Measurements from ENCODE around the gene OLFM4.

The OLFM4 gene

GRCh38 chr13:53068585-53069520 is 40.2 kb downstream of the OLFM4 start:
- no peak for FAIRE-seq

- no peak for FAIRE-seq
Measured at GRCh38 chr13:53069800-53070199, 41.2 kb downstream of the OLFM4 start.

DNA sequence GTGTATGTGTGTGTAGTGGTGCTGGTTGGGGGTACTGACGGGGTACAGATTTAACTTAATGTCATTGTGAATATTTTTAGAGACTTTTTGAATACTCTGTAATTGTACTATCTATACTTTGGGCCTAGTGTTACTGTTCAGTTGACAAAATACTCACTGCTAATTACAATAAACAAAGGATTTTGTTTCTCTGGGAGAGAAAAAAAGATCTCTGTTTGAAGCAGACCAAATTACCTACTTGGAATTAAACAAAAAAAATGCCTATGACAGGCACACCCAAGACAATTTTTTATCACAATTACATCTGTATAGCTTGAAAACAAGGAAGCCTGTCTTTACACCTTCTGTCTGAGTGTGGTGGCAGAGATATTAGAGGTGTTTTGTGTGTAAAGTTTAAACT is 45.1 kb downstream of the OLFM4 start:
- no peak for FAIRE-seq

GRCh38 chr13:53074114-53074513 is 45.5 kb downstream of the OLFM4 start:
- FAIRE-seq = no peak

DNA sequence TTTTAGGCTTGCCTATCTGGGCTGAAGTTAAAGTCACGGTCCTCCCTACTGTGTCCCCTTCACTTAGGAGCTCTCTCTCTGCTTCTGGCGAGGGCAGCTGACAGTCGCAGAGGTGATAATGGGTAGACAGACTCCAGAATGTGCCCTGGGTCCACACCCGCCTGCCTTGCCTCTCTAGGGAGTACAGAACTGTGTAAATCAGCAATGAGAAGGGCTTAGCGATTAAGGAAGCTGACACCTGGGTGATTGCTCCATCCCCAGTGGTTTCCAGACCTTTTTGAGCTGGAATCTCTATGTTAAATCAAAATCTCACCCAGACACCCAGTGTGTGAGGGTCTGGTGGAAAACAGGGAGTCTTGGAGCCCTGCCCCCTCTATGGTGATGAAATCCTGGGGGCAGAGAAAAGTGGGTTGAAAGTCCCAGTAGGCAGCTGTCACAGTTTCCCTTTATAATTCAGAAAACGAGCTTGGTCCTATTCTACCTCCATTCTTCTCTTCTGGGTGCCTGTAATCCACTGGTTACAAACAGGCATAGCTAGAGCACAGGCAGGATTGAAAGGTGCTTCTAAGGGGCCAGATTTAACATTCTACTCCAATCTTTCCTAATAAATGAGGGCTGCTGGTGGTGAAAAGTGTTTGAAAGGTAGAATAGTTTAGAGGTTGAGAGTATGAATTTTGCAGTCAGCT is 46.9 kb downstream of the OLFM4 start:
- no peak for FAIRE-seq

DNA sequence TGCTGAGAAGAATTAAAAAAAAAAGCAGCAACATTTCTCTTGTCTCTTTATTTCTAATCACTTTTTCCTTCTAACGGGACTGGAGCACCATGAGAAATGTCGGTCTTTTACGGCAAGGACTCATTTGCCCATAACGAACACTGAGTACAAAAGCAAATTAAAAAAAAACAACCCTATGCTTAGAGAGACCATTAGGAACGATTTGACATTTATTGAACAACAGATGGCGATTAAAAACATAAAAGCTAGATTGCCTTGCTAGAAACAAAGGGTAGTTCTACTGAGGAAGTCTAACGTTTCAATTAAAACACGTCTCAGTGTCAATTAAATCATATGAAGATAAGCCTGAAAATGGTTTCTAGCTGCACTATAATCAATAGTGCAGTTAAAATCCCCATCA is 51.1 kb downstream of the OLFM4 start:
- no peak for FAIRE-seq

DNA sequence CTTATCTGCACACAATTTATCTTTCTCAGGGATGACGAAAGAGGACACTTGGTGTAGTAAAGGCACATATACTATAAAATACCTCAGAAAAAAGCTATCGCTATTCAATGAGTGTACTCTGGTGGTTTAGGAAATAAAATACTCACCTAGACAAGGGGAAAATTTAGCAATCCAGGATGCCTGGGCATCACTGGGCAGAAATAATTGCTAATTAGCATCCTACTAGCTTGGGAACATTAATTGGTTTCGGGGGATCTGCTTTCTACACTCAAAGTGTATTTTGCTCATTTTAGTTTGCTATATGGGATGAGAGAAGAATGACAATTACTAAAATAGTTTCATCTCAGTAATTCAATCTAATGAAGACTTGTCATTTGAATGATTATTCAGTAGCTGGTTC is 60.3 kb downstream of the OLFM4 start:
- no peak for FAIRE-seq

GRCh38 chr13:53089951-53090350 is 61.3 kb downstream of the OLFM4 start:
- no peak for FAIRE-seq

- no peak for FAIRE-seq
Measured at GRCh38 chr13:53090461-53090860, 61.8 kb downstream of the OLFM4 start.

DNA sequence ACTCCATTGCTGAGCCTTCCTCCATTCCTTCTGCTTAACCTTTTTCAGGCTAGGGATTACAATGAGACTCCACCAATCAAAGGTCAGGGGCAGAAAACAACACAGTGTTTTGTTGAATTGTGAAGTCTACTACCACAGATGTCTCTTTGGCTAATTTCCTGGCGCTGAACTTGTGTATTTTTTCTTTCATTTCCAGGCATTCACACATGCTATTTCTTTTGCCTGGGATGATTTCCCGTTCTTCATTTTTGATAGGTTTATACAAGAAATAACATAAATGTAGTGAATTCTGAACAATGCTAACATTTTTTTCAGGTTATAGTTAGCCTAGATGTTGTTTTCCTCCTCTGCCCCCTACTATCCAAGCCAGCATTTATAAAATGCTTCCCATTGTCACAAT is 64.3 kb downstream of the OLFM4 start:
- FAIRE-seq = no peak

DNA sequence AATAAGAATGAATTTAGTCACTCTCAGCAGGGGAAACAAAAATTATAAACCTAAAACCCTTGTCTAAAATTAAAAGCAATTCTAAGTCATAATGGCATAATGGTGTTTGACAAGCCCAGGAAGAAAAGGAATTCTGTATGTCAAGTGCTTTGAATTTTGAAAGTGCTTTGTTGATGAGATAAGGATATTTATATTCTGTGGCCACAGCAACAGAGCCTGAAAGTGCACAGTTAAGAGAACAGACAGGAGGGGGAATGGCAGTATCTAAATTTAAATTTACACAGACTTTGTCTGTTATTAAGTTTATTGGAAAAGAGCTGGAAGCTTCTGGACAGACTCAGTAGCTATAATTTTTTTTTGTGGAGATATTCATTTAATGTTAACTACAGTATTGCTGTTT is 69.8 kb downstream of the OLFM4 start:
- FAIRE-seq = no peak

DNA sequence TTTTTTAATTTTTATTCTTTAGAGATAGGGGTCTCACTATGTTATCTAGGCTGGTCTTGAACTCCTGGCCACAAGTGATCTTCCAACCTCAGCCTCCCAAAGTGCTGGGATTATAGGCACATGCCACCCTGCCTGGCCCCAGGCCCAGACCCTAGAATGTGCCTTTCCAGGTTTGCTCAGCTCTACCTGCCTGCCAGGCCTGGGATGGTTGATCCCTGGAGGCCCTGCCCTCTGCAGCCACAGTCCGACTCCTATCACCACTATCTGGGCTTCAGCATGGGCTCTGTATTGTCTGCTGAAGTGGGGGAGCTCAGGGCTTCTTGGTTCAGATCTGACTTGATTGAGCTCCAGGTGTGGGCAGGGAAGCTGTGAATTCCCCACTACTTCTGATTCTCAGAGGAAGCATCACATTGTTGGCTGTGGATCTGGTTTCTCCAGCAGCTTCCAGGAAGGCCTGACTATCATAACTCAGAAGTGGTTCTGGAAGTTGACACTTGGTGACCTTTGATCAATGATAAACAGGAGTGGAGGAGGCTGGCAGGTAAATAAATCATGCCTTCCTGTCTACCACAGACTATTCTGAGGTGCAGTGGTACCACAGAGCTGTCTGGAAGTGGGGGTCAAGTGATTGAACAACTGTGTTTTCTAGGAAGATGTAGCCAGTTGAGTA is 71.9 kb downstream of the OLFM4 start:
- no peak for FAIRE-seq
